CD4-positive, alpha-beta T cell treated with Interleukin-15 for 4 hours (primary cell): ENCODE data around the gene TACC2.

ENCODE experiments used
- DNase-seq: peaks from one replicate; pipeline ENCODE4 v3.0.0-alpha.2; 2020; ENCODE audit warnings: low spot score

The TACC2 gene

DNA sequence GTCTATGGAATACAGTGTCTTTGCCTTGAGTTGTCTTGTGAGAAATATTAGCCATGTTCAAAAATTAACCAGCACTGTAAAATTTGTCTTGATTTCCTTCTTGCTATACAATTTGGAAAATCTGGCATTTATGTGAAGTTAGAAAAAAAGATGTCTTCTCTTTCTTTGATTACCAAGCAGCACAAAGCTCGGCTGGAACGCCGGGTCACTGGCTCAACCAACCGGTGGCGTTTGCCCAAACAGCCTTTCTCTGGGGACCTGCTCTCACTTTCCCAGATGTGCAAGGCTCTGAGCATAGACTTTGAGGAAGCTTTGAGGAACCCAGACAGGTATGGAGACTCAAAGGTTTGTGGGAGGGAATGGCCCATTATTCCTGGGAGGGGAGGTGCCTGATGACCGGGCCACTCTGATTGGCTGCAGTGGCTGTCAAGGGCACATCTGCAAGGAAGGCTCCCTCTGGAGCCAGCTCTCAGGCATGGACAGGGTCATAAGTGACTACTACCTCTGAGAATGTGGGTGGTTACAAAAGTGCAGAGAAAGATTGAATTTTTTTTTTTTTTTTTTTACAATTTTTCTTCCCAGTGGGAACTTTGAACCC lies 287.7 kb downstream of the TACC2 start:
- DNase-seq: no peak

DNA sequence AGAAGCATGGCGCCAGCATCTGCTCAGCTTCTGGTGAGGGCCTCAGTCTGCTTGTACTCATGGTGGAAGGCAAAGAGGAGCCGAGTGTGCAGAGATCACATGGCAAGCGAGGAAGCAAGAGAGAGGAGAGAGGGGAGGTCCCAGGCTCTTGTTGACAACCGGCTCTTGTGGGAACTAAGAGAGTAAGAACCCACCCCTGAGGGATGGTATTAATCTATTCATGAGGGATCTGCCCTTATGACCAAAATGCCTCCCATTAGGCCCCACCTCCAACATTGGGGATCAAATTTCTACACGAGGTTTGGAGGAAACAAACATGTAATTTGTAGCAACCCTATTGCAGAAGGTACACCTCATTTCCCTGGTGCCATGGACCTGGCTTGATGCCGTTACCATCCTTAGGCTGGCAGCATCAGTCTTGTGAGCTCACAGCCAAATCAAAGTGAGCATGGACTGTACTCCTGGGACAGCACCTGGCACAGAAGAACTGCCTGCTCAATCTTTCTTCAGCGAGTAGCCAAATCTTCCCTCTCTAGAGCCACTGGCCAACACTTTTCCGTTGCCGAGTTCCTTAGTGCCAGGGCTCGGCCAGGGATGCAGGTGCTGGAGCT lies 288.7 kb downstream of the TACC2 start:
- no peak for DNase-seq

DNA sequence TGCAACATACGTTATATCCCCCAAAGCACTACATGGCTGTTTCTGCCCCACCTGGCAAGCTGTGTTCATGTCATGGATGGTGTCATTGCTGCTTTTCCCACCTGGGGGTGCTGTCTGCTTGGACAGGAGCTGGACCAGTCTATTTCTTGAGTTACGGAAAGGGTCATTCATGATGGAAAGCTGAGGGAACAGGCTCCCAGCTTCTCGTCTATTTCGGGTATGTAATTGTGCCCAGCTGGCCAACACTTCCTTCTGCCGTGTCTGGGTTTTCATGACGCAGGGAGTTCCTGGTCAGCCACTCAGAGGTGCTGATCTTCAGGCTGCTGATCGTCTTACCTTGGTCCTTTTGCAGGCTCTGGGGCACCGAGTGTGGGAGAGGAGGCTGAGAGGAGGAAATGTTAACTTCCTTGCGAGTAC lies 290.8 kb downstream of the TACC2 start:
- DNase-seq: no peak

DNA sequence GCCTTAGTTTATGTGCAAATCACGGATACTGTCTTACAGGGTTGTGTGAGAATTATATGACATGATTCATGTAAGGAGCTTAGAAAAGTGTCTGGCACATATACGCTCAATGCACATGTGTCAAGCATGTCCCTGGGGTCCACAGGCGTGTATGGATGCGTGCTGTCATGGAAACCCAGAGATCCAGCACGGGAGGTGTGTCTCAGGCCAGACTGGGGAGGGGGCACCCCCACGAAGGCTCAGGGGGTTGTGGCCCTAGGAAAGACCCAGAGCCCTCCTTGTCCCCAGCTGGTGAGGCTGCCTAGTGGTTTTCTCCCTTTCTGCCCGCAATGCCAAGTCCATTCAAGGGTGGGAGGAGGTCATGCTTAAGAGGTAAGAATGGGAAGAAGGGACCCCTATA lies 291.2 kb downstream of the TACC2 start:
- DNase-seq: no peak

DNA sequence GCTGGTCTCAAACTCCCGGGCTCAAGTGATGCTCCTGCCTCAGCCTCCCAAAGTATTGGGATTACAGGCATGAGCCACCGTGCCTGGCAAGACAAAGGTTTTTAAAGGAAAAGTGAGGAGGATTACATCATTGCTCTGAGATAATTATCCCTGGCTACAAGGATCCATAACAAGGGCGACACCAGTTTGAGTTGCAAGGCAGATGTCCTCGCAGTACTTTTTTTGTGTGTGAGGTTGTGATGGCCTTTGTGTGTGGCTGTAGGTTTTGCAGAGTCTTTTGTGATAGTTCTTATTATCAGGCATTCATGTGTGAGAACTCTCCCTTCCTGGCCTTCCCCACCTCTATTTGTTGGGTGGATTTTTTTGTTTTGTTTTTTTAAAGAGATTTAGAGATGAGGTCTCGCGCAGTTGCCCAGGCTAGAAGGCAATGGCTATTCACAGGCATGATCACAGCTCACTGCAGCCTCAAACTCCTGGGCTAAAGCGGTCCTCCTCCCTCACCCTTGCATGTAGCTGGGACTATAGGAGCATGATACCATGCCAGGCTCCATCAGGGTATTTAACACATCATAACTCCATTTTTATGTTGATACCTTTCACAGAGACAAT lies 292.2 kb downstream of the TACC2 start:
- DNase-seq: no peak

DNA sequence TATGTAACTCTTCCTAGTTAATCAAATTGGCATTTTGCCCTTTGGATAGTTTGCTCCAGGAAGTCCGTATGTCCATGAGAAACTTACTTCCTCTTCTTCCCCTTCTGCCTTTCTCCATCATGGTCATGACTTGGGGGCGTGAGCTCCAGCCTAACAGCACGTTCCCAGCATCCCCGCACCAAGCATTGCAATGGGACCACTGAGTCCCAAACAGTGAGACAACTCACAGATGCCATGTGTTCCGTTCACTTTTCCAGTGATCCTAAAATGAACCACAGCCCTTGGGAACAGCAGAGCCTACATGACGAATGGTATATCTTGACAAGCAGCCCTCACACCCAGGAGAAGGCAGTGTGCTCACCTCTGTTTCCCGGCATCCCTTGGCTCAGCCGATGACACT lies 292.8 kb downstream of the TACC2 start:
- DNase-seq: no peak

DNA sequence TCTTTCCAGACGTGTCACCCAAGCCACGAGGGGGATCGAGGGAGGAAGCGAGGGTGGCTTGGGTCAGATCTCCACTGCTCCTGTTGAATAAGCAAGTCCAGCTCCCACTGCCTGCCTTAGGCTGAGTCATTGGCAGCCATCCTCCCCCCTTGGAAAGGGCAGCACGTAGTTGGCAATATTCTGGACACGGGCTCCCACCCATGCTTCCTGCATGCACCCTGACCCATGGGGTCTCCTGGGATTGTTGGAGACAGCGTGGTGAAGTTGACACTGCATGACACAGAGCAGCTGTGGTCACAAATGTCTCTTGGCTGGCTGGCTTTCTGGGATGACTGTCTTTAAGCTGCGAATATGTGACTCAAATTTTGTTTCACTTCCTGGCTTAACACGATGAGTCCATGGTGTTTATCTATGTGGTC lies 293.3 kb downstream of the TACC2 start:
- DNase-seq: no peak

DNA sequence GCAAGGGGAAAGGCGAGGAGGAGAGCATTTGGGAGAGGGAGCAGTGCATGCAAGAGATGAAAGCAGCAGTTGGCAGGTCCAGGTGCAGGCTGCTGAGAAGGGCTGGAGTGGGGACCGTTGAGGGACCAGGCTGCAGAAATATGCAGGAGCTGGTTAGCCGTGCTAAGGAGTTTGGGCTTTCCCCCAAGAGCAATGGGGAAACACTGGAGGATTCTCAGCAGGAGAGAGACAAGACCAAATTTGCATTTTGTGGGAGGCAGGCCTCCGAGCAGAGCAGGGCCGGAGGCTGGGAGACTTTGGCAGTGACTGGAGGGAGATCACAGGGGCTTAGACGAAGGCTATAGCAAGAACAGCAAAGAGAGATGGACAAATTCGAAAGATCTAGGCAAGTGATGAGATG lies 293.9 kb downstream of the TACC2 start:
- no peak for DNase-seq

DNA sequence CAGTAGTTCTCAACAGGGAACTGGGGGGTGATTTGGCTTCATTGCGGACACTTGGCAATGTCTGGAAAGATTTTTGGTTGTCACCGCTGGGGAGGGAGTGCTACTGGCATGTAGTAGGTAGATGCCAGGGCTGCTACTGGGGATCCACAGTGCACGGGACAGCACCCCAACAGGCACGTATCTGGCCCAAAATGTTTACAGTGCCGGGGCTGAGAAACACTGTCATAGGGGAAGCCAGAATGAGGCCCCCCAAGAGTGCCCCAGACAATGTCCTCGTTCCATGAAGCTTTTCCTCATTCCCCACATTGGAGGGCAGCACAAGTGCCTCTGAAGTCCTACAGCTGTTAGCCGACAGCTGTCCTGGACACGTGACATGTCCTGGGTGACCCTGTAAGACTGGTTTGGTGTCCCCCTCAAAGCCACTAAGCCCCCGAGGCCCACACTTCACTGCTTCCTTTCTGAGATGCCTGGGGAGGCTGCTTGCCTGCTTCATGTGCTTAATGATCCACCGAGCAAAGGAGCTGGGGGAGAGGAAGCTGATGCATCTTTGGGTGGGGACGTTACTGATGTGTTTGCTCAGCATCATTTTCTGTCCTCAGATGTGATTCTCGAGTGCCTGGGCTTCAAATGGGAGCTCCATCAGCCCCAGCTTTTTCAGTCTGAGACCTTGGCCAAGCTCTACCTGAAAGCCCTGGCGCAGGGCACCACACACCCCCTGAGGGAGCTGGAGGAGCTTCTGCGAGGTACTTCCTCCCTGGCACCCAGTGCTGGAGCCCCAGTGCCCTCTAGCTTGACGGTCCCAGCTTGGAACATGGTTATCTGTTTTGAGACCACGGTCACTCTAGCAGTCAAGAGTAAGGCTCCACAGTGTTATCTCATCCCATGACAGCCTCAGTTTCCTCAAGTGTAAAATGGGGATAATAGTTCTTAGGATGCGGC lies 296.8 kb downstream of the TACC2 start:
- no peak for DNase-seq

DNA sequence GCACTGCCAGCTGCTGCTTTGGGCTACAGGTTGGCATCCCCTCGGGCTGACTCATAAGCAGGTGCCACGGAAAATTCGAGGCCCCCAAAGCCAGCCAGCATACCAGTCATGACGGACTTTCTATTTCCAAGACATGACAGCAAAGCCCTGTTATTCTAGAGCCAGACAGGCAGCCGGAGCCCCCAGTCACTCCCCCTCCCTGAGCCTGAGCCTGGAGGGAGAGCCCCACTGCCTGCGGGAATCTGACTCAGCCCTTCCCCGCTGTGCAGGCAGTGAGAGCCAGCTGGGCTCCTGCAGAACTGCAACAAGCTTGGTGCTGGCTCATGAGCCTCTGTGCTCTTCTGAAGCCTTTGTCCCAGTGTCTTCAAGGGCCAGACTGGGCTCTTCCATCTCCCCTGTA lies 297.9 kb downstream of the TACC2 start:
- no peak for DNase-seq

DNA sequence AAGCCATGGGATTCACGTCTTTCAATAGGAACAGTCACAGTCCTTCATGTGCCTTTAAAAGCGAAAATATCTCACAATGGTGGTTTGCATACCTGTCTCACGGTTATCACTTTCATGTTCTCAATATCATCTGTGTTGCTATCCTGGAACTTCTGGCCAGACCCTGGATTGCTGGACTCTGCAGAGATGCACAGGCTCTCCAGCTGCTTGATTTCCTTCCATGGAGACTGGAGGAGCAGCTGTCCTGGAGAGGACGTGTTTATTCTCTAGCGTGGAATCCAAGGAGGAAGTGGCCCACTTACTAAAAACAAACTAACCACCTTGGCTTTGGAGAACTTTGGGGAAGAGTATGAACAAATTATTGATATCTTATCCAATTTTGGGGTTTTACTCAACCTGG lies 298.6 kb downstream of the TACC2 start:
- no peak for DNase-seq

DNA sequence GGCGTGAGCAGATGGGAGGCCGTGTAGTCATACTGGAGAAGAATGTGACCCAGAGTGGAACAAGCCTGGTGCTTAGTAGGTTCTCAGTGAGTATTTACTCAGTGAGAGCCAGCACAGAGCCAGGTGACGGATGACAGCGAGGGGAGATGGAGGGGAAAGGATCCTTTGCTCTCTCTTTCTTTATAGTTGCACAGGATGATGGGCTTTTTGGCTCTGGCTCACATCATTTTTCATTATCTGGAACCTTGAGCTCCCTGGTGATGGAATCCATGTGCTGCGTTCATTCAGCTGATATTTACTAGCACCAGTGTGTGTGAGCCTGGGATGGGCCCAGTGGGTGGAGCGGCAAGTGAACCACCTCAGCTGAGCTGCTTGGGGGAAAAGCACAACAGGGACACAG lies 299.3 kb downstream of the TACC2 start:
- no peak for DNase-seq

DNA sequence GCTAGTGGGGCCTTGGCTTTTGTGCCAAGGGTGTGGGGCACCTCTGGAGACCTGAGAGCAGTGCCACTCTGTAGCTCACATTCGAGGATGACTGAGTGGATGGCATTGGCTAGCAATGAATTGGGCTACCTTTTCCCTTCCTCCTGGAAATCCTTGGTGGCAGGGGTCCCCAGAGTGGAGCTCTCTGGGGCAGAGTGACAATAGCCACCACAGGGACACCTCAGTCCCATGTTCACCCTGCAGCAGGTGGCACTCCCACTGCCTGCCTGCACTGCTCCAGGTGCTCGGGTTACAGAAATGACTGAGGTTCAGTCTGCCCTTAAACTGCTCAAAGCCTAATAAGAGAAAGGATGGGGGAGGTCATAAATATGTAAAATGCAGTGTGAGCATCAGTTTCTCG lies 300.0 kb downstream of the TACC2 start:
- DNase-seq: no peak

DNA sequence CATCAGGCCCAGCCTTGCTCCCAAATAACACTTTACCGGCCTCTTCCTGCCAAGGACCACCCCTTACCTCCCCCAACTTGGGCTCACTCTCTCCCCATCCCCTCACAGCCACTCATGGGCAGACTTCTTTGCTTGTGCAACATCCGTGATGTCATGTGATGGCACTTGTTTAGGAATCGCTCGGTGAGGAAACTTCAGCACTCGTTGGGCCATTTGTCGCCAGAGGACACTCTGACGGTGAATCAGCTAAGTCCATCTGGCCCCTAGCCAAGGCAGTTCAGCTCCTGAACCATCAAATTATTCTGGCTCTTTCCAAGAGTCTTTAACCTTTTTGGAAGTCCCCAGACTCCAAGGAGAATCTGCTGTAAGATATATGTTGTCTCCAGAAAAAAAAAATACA lies 301.4 kb downstream of the TACC2 start:
- DNase-seq: no peak

DNA sequence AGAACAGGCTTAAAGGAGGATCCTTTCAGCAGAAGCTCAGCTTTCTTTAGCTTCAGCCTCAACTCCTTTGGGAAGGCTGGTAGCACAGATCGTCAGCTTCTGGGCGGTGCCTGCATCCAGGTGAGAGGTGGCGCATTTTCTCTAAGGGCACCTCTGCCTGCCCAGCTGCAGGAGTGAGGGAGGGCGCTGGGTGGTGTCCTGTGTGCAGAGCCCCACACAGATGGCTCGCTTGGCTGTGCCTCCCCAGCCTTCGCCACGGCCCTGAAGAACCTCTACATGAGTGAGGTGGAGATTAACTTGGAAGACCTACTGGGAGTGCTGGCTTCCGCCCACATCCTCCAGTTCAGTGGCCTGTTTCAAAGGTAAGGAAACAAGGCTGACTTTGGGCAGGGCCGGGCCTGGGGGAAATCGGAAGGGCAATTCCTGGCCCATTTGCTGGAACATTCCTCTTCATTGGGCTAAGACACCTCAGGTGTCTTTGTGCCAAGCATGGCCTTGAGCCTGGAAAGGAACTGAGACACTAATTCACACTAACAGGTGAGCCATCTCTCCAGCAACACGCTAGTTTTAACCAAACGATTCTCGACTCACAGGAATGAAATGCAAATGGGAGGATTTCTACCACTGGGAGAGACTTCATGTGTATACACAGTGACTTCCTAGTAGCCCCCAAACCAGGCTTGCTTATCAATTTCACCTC lies 302.0 kb downstream of the TACC2 start:
- no peak for DNase-seq

DNA sequence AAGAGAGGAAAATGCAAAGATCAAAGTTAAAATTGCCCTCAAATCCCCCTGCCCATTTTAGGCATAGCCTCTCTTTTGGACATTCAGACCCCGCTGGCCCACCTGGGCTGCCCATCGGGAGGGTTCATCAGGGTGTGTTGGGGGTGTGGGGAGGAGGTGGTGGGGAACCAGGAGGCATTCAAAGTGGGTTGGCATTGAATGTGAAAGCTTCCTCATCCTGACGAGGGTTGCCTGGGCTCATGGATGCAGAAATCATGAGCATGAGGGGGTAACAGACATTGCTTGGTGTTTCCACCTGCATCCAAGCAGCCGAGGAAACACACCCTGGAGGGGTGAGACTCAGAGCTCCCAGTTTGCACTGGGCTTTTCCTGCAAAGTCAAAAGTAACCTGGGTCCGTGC lies 302.8 kb downstream of the TACC2 start:
- no peak for DNase-seq

DNA sequence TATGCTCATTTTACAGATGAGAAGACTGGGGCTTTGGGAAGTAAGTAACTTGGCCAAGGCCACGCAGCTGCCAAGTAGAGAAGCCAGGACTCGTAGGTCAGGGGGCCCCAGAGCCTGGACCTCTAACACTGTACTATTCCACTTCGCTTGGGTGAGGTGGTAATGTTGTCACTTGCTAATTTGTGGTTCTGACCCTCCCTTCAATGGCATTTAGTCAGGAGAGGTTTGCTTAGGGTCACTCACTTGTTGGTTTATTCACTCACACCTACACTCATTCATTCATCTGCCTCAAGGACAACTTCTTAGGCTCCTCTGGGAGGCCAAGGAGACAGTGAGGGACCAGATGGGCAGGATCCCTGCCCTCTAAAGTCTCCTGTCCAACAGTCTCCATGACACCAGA lies 303.4 kb downstream of the TACC2 start:
- no peak for DNase-seq

DNA sequence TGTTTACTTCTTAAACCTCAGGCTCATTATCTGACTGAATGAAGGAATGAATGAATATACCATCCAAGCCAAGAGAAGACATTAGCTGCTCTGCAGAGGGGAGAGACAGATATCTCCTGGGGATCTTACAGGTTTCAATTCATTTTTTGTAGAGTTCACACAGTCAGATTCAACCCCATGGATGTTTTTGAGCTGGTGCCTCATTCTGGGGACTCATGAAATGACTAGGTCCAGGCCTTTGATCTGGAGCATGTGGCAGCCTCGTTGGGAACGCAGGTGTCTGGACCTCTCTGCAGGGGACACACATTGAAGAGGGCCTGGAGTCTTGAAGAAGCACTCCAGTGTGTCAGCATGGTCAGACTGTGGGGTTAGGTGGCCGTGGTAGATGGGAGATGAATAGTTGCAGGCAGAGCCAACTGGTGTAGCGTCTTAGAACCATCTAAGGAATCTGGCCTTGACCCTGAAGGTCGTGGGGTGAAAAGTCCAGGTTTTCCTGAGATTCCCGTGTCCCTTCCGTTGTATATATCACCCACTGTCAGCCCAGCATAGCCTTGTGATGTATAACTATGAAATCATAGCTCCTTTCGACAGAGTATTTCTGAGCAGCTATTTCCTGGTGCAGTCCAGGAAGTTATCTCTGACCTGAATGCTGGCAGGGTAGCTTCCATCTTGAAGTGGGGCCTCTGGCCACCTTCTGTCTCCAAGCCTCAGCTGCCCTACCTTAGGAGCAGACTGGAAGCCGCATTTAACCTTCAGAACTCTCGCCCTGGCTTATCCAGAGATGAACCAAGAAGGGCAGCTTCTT lies 304.4 kb downstream of the TACC2 start:
- no peak for DNase-seq

DNA sequence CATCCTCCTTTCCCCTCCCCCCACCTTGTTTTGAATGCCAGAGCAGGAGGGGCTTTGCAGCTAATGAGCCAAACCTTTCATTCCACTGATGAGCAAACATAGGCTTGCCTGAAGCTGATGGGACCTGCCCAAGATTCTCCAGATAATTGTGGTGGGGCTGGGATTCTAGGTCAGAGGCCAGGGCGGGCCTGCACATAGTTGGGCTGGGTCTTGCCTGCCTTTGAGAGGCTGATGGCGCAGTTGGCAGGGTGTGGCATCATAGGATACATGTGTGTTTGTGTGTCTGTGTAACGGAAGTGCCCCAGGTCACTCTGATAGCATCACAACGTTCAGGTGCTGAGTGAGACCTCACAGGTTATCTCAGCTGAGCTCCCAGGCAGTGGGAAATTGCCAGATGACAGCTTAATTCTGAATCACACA lies 305.0 kb downstream of the TACC2 start:
- DNase-seq: no peak

DNA sequence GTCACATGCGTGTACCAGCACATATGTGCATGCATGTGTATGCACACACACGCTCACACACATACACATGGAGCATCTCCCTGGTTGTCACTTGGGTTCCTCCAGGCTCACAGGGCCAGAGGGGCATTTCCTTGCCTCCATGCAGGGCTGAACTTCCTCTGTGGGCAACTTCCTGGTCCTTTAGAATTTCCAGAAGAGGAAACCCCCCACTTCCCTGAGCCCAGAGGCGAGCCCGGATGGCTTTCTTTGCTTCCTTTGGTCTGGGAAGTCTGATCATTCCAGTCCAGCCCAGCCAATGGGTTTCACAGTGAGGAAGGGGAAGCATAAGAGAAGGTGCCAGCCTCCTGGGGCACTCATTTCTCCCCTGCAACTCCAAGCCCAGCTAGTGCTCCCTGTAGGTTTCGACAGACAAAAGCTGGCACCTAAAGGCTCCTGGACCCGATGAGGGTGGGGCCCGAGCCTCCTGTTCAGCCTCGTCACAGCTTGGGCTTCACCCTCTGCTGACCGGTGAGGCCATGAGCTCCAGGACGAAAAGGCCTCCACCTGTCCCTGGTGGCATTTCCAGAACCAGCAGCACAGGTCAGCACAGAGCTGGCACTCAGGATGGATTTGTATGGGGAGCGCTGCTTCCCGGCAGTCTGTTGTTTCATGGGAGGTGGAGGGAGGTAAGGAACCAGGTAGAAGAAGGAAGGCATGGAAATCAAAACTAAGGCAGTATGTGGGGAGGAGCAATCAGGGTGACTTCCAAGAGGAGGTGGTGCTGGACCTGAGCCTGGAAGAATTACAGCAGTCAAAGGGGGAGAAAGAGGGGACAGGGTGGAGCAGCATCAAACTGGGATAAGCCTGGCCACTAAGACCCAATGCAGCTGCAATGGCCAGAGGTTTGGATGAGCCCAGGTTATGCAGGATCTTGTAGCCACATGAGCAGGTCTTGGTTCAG lies 305.8 kb downstream of the TACC2 start:
- DNase-seq: no peak
